Activated naive CD4-positive, alpha-beta T cell treated with anti-CD3 and anti-CD28 coated beads for 36 hours (primary cell): Measurements from ENCODE around the gene PARP11. TPM values are rescaled to one million over a fixed set of nuclear protein-coding genes. Genes with fewer than 3 reads are reported as not detected.

Experiments used
- CTCF ChIA-PET: fragments of 350-600 bp; sonication (Branson Sonifier 250); formaldehyde crosslinking; loops from one replicate; lab custom pipeline; 2021; ENCODE audit warnings: antibody characterized with exemption; lab: Charles Lee
- DNase-seq: peaks from one replicate; pipeline ENCODE4 v3.0.0-alpha.2; 2020
- H3K27ac Mint-ChIP-seq: one replicate; pipeline ENCODE4 v1.8.0; 2021; ENCODE audit warnings: mild to moderate bottlenecking, mixed read lengths
- H3K27me3 Mint-ChIP-seq: one replicate; pipeline ENCODE4 v1.8.0; 2021; ENCODE audit warnings: low read depth, mixed read lengths
- H3K36me3 Mint-ChIP-seq: one replicate; pipeline ENCODE4 v1.8.0; 2021; ENCODE audit warnings: low read depth, mixed read lengths
- H3K4me1 Mint-ChIP-seq: one replicate; pipeline ENCODE4 v1.8.0; 2021; ENCODE audit warnings: low read depth, mixed read lengths
- H3K4me3 Mint-ChIP-seq: one replicate; pipeline ENCODE4 v1.8.0; 2021; ENCODE audit warnings: mild to moderate bottlenecking, moderate library complexity, mixed read lengths
- H3K9me3 Mint-ChIP-seq: one replicate; pipeline ENCODE4 v1.8.0; 2021; ENCODE audit warnings: mixed read lengths
- intact Hi-C: fragments of 100-400 bp; cut with micrococcal nuclease; formaldehyde crosslinking; loops from one replicate; pipeline ENCODE4 v1.15.1; 2023
- total RNA-seq, 2 experiments: library from RNA; stranded (reverse); gene quantifications; one replicate each; pipeline ENCODE4 v1.2.3, GENCODE V29; 2021

Gene PARP11
- total RNA-seq, 2 experiments from 2014 or later: 19.9 to 20.7 TPM

DNA sequence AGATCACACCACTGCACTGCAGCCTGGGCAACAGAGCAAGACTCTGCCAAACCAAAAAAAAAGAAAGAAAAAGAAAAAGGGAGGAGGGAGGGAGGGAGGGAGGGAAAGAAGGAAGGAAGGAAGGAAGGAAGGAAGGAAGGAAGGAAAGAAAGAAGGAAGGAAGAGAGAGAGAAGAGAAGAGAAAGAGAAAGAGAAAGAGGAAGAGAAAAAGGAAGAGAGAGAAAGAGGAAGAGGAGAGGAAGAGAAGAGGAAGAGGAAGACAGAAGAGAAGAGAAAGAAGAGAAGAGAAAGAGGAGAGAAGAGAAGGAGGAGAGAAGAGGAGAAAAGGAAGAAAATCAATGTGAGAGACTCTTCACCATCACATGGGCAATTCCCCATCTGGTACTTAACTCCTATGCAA lies 62.7 kb downstream of the PARP11 start:
- intact Hi-C loops: no loop called here
- H3K27ac Mint-ChIP-seq: no peak overlapping the region
- H3K36me3 Mint-ChIP-seq: peaks cover 6% of the 10 kb centered on the region
- H3K27me3 Mint-ChIP-seq: no peaks in the 10 kb centered on the region
- no peak overlapping the region for H3K4me3 Mint-ChIP-seq
- CTCF ChIA-PET: interaction anchor here (0.6 kb wide), 1 partner anchor 209 kb away, joined by 3 read pairs; no protein-coding TSS in a partner anchor
- no peak for DNase-seq
- H3K4me1 Mint-ChIP-seq: peaks cover 27% of the 10 kb centered on the region
- no peaks in the 10 kb centered on the region for H3K9me3 Mint-ChIP-seq

DNA sequence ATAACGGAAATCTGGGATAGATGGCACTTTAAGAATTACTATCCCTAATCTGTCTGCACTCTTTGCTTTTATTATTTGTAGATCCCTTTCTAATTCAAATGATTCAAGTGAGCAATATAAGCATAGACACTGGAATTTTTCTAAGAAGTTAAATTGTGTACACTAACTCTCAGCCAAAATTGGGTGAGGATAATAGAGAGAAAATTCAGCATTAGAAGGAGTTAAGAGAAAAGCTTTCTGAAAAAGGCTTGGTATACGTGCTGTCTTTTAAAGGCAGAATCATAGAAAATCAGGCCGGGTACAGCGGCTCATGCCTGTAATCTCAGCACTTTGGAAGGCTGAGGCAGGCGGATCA lies 63.2 kb downstream of the PARP11 start:
- intact Hi-C loops: no loop called here
- Mint-ChIP-seq H3K36me3 (peaks cover 6% of the 10 kb centered on the region), H3K4me1 (peaks cover 27% of the 10 kb centered on the region), H3K4me3 (no peak overlapping the region), H3K27ac (no peak overlapping the region), H3K9me3 (no peaks in the 10 kb centered on the region), H3K27me3 (no peaks in the 10 kb centered on the region)
- CTCF ChIA-PET: interaction anchor here (1.0 kb wide), 1 partner anchor 509 kb away, joined by 3 read pairs; no protein-coding TSS in a partner anchor
- DNase-seq: no peak

DNA sequence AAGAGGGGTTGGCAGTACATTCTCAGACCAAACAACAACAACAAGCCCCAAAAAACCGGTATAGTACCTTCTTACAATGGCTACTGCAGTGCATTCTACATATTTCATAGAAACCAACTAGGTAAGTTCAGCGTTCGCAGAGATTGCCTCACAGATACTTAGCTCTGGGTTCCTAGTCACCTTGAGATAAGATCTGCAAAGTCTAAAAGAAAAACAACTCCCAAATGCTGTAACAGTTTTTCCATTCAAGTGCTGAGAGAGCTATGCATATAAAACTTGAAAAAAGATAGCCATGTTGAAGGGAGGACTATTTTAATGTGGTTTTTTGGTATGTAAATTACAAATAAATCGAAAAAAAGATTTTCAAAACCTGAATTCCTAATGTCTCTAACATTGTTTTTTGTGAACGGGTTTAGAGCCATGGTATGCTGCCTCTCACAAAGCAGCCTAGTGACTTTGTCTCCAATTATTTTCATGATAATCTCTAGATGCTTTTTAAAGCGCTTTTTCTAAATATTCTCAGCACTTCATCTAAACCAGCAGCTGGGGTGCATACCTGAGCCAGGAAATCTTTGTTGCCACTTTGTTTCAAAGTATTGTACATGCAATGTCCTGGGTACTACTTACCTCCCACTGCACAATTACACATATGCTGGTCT lies 63.7 kb downstream of the PARP11 start:
- H3K36me3 Mint-ChIP-seq: peaks cover 6% of the 10 kb centered on the region
- H3K4me1 Mint-ChIP-seq: peaks cover 27% of the 10 kb centered on the region
- H3K27me3 Mint-ChIP-seq: no peaks in the 10 kb centered on the region
- H3K9me3 Mint-ChIP-seq: no peaks in the 10 kb centered on the region
- CTCF ChIA-PET: interaction anchor here (1.0 to 1.3 kb wide), 2 partner anchors 14 to 509 kb away, joined by 3 read pairs; no protein-coding TSS in a partner anchor
- no peak overlapping the region for H3K4me3 Mint-ChIP-seq
- no peak overlapping the region for H3K27ac Mint-ChIP-seq
- intact Hi-C loops: loop anchor here (2.0 kb wide), 1 partner anchor 61 kb away; no protein-coding TSS in a partner anchor
- DNase-seq: no peak

DNA sequence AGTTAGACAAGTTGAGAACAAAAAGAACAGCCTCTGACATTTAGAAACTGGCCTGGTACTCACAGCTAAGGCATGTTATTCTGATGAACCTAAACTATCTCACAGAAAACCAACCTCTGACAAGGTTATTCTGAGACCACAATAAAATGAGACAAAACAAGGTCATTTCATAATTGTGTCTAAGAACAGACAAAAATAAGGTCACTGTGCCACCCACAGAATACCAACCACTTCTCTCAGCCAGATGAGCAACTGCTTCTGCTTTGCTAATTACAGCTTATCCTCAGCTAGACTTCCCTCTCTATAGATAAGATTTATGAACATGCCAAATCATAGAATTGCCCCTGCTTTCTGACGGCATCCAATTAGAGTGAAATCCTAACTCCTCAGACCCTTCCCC lies 68.1 kb downstream of the PARP11 start:
- no peak for DNase-seq
- H3K27me3 Mint-ChIP-seq: no peaks in the 10 kb centered on the region
- H3K9me3 Mint-ChIP-seq: no peaks in the 10 kb centered on the region
- peaks cover 22% of the 10 kb centered on the region for H3K4me1 Mint-ChIP-seq
- H3K27ac Mint-ChIP-seq: no peak overlapping the region
- H3K36me3 Mint-ChIP-seq: no peaks in the 10 kb centered on the region
- CTCF ChIA-PET: interaction anchor here (0.5 to 3.5 kb wide), 5 partner anchors 32 to 813 kb away, joined by 3 to 53 read pairs (median 3); no protein-coding TSS in a partner anchor
- no peak overlapping the region for H3K4me3 Mint-ChIP-seq
- intact Hi-C loops: loop anchor here (2.0 kb wide), 1 partner anchor 146 kb away; no protein-coding TSS in a partner anchor

DNA sequence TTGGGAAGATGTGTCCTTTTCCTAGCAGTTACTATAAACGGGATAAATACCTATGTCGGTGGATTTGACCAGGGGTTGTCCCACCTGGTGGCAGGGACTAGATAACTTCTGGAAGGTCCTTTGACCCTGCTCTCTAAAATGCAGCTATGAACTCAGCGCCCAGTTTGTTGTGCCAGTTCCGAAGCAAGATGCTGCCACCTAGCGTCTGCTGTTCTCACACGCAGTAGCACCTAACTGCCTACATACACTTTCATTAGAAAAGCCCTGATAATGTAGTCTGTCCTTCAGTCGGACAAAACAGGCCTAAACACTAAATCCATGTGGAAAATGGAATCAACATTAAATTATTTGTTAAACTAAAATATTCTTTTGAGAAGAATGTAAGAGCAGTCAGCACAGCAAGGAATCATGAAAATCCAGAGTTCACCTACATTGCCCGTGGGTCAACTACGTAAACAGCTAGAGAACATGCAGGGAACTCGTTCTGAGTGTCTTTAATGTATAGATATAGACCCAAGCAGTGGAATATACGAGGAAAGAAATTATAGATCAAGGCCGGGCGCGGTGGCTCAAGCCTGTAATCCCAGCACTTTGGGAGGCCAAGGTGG lies 69.2 kb downstream of the PARP11 start:
- Mint-ChIP-seq H3K27ac (no peak overlapping the region), H3K9me3 (no peaks in the 10 kb centered on the region), H3K36me3 (no peaks in the 10 kb centered on the region), H3K4me1 (peaks cover 15% of the 10 kb centered on the region), H3K27me3 (no peaks in the 10 kb centered on the region), H3K4me3 (no peak overlapping the region)
- intact Hi-C loops: loop anchor here (1.0 to 2.0 kb wide), 2 partner anchors 145 to 504 kb away; no protein-coding TSS in a partner anchor
- peak; percentile 89 for DNase-seq
- CTCF ChIA-PET: interaction anchor here (0.6 to 3.5 kb wide), 14 partner anchors 8 to 504 kb away, joined by 3 to 53 read pairs (median 4); no protein-coding TSS in a partner anchor

DNA sequence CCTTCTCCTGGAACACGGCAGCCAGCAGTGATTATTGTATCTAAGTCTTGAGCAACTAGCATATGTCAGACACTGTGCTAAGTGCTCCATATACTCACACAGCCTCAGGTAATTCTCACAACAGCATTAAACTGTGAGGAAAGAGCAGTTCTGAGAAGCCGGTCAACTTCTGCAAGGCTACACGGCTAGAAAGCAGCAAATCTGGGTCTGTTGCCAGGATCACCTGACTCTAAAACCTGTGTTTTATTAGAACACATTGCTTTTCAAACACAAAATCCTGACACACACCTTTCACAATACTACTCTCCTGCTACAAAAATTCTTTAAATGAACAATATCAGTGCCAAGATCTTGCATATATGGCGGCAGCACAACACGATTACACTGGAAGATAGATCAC lies 70.5 kb downstream of the PARP11 start:
- intact Hi-C loops: no loop called here
- CTCF ChIA-PET: interaction anchor here (0.7 to 3.5 kb wide), 6 partner anchors 18 to 621 kb away, joined by 3 to 53 read pairs (median 6); no protein-coding TSS in a partner anchor
- Mint-ChIP-seq H3K36me3 (no peaks in the 10 kb centered on the region), H3K27ac (no peak overlapping the region), H3K4me1 (peaks cover 5% of the 10 kb centered on the region), H3K9me3 (no peaks in the 10 kb centered on the region), H3K4me3 (no peak overlapping the region), H3K27me3 (no peaks in the 10 kb centered on the region)
- DNase-seq: no peak

DNA sequence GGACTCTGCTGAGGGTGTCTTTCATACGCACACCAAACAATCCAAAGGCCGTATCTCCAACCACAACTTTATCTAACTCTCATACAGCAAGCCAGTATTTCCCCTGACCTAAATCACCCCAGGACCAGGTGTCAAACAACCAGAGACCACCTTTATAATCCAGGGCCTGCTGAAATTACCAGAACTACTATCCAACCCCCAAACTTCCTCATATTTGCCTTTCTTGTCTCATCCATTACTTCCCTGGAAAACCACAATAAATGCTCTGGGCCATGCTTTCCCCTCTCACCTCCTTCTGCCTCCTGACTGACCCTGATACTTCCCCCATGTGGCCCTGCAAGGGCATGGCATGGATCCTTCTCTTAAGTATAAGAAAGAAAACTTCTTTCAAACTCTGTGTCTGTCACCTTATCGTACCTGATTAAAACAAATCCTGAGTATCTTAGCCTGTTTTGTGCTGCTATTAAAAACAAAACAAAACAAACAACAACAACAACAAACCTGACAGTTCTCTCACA lies 75.6 kb downstream of the PARP11 start:
- Mint-ChIP-seq H3K4me3 (no peak overlapping the region), H3K36me3 (no peaks in the 10 kb centered on the region), H3K4me1 (peaks cover 4% of the 10 kb centered on the region), H3K9me3 (no peaks in the 10 kb centered on the region), H3K27me3 (no peaks in the 10 kb centered on the region), H3K27ac (no peak overlapping the region)
- intact Hi-C loops: no loop called here
- CTCF ChIA-PET: no interaction called here
- DNase-seq: no peak

DNA sequence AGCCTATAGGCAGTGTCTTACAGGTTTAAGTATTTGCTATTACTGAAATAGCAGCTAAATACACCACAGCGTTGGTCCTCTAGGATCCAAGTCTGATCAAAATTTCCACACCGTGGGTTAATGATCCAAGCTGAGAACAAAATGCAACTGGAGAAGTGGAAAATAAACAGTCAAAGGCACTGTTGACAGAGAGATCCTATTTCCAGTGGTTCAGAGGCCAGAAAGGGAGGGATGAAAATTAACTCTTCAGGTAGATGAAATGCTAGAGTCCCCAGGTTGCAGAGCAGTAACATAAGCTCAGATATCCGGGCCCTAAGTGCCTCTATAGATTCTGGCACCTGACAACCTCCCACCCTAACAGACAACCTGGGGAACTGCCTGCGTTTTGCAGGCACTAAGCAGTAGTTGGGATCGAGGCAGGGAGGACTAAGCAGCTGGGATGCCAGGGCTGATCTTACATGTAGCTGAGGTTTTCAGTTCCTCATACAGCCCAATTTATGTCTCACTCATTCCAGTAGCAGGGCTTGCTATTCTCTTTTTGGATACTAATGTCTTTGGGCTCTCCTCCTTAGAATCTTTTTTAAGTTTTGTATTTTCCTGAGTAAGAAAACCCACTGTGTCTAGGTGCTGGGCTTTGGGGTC lies 77.6 kb downstream of the PARP11 start:
- no peaks in the 10 kb centered on the region for H3K36me3 Mint-ChIP-seq
- H3K4me3 Mint-ChIP-seq: no peak overlapping the region
- H3K27ac Mint-ChIP-seq: no peak overlapping the region
- DNase-seq: no peak
- peaks cover 4% of the 10 kb centered on the region for H3K4me1 Mint-ChIP-seq
- intact Hi-C loops: no loop called here
- no peaks in the 10 kb centered on the region for H3K27me3 Mint-ChIP-seq
- no peaks in the 10 kb centered on the region for H3K9me3 Mint-ChIP-seq
- CTCF ChIA-PET: interaction anchor here (0.9 to 1.0 kb wide), 2 partner anchors 11 to 14 kb away, joined by 3 read pairs; no protein-coding TSS in a partner anchor

DNA sequence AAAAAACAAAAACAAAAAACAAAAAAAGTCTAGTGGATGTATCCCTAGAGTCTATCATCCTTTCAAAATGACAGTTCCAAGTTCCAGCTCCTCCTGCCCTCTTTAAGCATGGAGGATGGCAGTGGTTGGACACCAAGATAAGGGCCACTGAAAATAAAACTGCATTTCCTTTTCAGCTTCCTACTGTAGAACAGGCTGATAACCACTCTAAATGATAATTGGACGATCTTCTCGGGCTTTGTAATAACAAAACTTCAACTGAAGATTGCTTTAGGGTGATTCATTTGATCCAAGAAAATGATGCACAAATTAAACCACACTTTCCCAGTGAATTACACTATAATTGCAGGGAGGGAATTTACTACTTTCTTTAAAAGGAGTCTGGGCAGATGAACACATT lies 78.1 kb downstream of the PARP11 start:
- no peaks in the 10 kb centered on the region for H3K9me3 Mint-ChIP-seq
- no peaks in the 10 kb centered on the region for H3K36me3 Mint-ChIP-seq
- no peaks in the 10 kb centered on the region for H3K27me3 Mint-ChIP-seq
- H3K4me3 Mint-ChIP-seq: no peak overlapping the region
- no peak overlapping the region for H3K27ac Mint-ChIP-seq
- peaks cover 4% of the 10 kb centered on the region for H3K4me1 Mint-ChIP-seq
- CTCF ChIA-PET: interaction anchor here (0.9 to 1.0 kb wide), 2 partner anchors 11 to 14 kb away, joined by 3 read pairs; no protein-coding TSS in a partner anchor
- intact Hi-C loops: no loop called here
- no peak for DNase-seq

DNA sequence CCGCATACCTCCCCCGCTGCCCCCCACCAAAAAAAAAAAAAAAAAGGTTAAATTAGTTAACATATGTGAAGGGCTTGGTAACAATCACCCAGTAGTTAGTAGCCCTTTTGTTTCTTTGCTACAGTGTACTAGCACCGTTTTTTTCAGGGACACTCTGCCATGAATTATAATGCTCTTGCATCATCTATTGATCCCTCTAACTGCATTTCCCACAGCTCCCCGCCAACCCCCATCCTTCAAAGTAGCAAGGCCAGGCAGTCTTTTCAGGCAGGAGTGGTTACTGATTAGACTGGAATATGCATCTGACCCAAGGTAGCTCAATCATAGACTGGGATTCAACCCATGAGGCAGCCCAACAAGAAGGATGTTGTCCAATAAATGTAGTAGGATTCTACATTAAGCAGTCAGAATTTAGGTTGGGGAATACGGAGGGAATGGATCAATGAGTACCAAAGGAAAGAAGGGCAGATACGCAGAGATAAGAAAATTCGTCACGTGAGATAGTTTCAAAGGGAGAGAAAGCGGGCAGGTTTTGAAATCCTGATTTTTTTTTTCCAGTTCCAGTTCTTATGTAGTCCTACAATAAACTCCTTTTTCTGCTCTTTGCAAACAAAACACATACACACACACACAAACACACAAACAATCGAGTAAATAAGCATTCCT lies 80.4 kb downstream of the PARP11 start:
- H3K4me1 Mint-ChIP-seq: peaks cover 4% of the 10 kb centered on the region
- peaks cover 5% of the 10 kb centered on the region for H3K36me3 Mint-ChIP-seq
- H3K27me3 Mint-ChIP-seq: no peaks in the 10 kb centered on the region
- CTCF ChIA-PET: no interaction called here
- H3K9me3 Mint-ChIP-seq: no peaks in the 10 kb centered on the region
- no peak overlapping the region for H3K4me3 Mint-ChIP-seq
- no peak for DNase-seq
- no peak overlapping the region for H3K27ac Mint-ChIP-seq
- intact Hi-C loops: no loop called here

DNA sequence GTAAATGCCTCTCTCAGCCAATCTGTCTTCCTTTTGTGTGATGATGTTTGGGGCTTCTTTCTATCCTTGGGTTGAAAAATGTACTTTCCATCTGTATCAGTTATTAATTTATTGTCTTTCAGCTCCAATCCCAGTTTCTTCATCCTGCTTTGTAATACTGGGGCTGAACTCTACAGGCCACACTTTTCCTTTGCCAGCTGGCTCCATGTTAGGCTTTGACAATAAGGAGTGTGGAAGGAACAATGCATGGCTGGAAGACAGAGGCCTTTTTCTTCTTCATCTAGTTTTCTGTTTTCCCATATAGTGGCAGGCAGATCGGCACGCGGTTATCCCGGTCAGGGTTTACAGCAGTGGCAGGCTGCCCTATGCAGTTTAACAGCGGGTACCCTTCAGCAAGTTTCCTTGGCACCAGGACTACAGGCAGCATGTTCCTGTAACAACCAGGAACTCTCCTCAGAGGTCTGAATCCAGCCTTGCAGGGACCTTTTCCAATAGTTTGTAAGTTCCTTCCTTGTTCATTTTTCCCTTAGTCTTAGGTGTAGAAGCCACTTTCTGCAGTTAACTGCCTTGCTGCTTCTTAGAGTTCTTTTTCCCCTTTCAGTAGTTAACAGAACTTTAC lies 81.8 kb downstream of the PARP11 start:
- Mint-ChIP-seq H3K36me3 (peaks cover 11% of the 10 kb centered on the region), H3K4me3 (no peak overlapping the region), H3K4me1 (peaks cover 4% of the 10 kb centered on the region), H3K27ac (no peak overlapping the region), H3K9me3 (no peaks in the 10 kb centered on the region), H3K27me3 (no peaks in the 10 kb centered on the region)
- DNase-seq: no peak
- intact Hi-C loops: no loop called here
- CTCF ChIA-PET: interaction anchor here (0.6 kb wide), 1 partner anchor 840 kb away, joined by 3 read pairs; no protein-coding TSS in a partner anchor
